ENCODE measurements around the gene HUNK.

Gene HUNK

DNA sequence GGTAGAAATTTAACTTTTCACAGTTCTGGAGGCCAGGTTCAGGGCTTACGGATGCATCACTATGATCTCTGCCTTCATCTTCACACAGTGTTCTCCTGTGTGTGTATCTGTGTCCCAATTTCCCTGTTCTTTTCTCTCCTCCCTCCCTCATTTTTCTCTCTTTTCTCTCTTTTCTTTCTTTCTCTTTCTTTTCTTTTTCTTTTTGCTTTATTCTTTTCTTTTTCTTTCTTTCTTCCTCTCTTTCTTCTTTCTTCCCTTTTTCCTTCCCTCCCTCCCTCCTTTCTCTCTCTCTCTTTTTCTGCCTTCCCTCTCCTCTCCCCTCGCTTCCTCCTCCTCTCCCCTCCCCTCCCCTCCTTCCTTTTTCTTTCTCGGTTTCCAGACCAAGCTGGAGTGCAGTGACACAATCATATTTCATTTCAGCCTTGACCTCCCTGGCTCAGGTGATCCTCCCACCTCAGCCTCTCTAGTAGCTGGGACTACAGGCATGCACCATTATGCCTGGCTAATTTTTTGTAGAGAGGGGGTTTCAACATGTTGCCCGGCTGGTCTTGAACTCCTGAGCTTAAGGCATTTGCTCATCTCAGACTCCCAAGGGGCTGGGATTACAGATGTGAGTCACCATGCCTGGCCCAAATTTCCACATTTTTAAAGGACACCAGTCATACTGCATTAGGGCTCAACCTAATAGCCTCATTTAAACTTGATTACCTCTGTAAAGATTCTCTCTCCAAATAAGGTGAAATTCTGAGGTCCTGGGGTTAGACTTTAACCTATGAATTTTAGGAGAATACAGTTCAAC lies 115.9 kb downstream of the HUNK start:
- Mint-ChIP-seq H3K4me3 (no peak overlapping the region), H3K4me1 (peaks cover 11% of the 10 kb centered on the region), H3K27ac (no peak overlapping the region), H3K27me3 (ENCODE audit: low read depth) (peaks cover 14% of the 10 kb centered on the region), H3K36me3 (ENCODE audit: low read depth) (peaks cover 63% of the 10 kb centered on the region), H3K9me3 (no peaks in the 10 kb centered on the region)
- no peak for TF ChIP-seq CTCF (IDR thresholded peaks at IDR 0.05; ENCODE audit: unreplicated experiment in 3 of 3)

GRCh38 chr21:31991356-31992331 lies 118.8 kb downstream of the HUNK start:
- Mint-ChIP-seq H3K4me3 (no peak overlapping the region), H3K27ac (no peak overlapping the region), H3K27me3 (ENCODE audit: low read depth) (peaks cover 16% of the 10 kb centered on the region), H3K9me3 (no peaks in the 10 kb centered on the region), H3K4me1 (peaks cover 35% of the 10 kb centered on the region), H3K36me3 (ENCODE audit: low read depth) (peaks cover 55% of the 10 kb centered on the region)
- TF ChIP-seq CTCF (IDR thresholded peaks at IDR 0.05; ENCODE audit: unreplicated experiment in 3 of 3) = no peak

DNA sequence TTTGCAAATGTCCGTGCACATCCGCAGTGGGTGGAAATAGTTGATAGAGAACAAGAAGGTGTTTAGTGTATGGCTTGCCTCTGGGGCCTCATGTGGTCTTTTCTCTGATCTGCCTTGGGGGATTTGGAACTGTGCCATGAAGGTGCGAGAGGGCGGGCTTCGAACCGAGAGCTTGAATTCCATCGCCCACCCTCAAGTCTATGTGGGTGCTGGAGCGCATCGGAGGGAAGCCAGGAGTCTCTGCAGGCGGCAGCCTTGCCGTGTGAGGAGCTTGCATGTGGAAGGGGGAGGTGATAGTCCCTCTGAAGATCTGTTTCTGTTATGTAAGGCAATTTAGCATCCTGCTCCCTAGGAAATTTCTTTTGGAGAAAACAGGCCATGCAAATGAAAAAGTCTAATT lies 119.6 kb downstream of the HUNK start:
- Mint-ChIP-seq H3K9me3 (no peaks in the 10 kb centered on the region), H3K4me3 (no peak overlapping the region), H3K4me1 (peaks cover 42% of the 10 kb centered on the region), H3K27me3 (ENCODE audit: low read depth) (peaks cover 21% of the 10 kb centered on the region), H3K27ac (peak overlapping the region in 1 of 3 experiments; percentile 23), H3K36me3 (ENCODE audit: low read depth) (peaks cover 56% of the 10 kb centered on the region)
- TF ChIP-seq CTCF (IDR thresholded peaks at IDR 0.05; ENCODE audit: unreplicated experiment in 3 of 3) = no peak

DNA sequence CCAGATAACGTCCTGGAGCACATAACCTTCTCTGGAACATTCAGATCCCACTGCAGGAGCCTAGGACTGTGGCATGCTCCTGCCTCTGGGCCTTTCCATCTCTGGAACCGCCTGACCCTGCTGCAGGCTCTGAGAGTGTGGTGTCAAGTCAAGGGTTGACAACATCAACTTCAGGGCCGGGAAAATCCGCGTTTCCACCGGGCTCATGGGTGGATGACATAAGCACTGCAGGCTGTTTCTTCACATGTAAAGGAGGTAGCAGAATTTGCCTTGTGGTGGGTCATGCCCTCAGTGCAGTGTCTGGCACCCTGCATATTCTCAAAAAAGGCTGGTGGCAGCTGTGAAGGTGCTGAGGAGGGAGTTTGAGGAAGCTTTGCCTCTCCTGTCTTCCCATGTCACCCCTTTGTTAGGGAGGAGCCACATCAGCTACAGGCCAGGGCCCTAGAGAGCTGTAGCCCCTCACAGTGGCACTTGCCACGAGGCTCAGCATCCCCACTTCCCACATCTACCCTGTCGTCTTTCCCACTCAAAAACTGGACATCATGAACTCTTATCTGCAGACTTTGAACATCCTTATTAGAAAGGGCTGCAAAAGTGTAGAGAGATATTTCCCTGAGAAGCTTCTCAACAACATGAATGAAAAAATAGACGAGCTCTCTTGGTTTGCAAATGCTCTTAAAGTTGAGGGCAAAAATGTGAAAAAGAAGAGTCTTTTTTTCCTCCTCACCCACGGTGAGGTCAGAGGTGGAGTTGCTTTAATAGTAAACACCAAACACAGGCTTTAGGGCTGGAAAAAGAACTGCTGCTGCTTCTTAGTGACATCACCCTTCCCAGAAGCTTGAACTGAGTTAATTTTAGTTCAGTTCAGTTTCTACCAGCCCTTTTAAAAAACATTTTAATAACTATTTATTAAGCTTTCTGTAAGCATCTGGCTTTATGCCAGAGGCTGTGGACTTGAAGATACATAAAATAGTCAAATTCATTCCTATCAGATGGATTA lies 121.3 kb downstream of the HUNK start:
- Mint-ChIP-seq H3K4me3 (no peak overlapping the region), H3K36me3 (ENCODE audit: low read depth) (peaks cover 66% of the 10 kb centered on the region)
- TF ChIP-seq CTCF (IDR thresholded peaks at IDR 0.05; ENCODE audit: unreplicated experiment in 3 of 3) = no peak

DNA sequence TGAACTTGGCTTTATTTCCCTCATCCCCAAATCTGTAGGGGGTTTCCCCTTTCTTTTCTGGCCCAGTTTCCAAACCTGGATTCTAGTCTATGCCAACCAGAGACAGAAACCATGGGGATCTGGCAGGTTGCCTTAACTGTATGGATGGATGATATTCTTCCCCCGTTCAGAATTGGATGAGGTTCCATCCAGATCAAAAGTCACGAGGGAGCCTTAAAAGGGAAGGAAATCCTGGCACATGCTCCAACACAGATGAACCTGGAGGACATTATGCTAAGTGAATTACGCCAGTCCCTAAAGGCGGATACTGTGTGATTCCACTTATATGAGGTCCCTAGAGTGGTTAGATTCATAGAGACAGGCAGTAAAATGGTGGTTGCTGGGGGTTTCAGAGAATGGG lies 124.4 kb downstream of the HUNK start:
- no peak for TF ChIP-seq CTCF (IDR thresholded peaks at IDR 0.05; ENCODE audit: unreplicated experiment in 3 of 3)
- H3K27me3 Mint-ChIP-seq (ENCODE audit: low read depth) = peaks cover 10% of the 10 kb centered on the region
- H3K9me3 Mint-ChIP-seq = no peaks in the 10 kb centered on the region
- H3K27ac Mint-ChIP-seq = peak overlapping the region; percentile 20 to 61 (median 49)
- H3K36me3 Mint-ChIP-seq (ENCODE audit: low read depth) = peaks cover 73% of the 10 kb centered on the region
- no peak overlapping the region for H3K4me3 Mint-ChIP-seq
- H3K4me1 Mint-ChIP-seq = peaks cover 53% of the 10 kb centered on the region

More for the DNA sequence above, 121.3 kb downstream of the HUNK start:
- Mint-ChIP-seq H3K27me3 (ENCODE audit: low read depth) (peaks cover 16% of the 10 kb centered on the region), H3K4me1 (peaks cover 45% of the 10 kb centered on the region), H3K9me3 (no peaks in the 10 kb centered on the region), H3K27ac (peak overlapping the region in 2 of 3 experiments; percentile 0 to 55)

Measured in nephron (organoid).